CD4-positive, alpha-beta T cell treated with Interleukin-4 for 1 hour (primary cell): ENCODE data around the gene NUP43.
"Not testable (repeated sequence)": the region's sequence is repeated elsewhere in the genome, so short reads cannot be mapped to it uniquely, and the experiment has no call there.

Source experiments
- DNase-seq, 2 donors: peaks; one replicate each; pipeline ENCODE4 v3.0.0-alpha.2; 2020 to 2022

Gene NUP43

DNA sequence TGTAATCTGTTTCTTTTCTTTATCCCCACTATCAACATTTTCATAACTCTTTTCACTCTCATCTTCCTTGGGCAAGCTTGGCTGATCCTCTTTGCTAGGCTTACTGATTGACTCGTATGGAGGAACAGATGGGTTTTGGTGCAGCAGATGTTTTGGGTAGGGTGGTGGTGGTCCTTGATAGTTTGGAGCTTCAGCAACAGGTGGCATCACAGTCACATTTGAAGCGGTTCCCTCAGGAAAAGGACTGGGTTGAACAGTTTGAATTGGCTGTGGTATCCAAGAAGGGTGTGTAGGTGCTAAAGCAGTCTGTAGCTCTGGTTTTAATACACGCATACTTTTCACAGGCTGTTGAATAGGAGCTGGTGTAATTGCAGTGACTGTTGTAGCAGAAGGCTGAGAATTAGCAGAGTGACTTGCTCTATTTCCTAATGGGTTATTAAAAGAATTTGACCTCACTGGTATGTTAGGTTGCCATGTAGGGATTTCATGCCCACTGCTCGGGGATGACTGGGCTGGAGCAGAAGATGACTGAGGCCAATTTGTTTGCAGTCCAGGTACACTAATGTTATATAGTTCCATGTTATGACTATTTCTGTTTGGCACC is 63.0 kb downstream of the NUP43 start:
- DNase-seq, result no peak

DNA sequence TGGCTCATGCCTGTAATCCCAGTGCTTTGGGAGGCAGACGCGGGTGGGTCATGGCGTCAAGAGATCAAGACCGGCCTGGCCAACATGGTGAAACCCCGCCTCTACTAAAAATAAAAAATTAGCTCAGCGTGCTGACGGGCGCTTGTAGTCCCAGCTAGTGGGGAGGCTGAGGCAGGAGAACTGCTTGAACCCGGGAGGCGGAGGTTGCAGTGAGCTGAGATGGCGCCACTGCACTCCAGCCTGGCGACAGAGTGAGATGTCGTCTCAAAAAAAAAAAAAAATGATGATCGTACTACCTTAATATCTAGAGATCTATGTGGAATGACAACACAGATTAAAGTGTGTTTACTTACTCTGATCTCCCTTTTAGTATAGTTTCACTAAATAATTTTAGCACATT is 64.5 kb downstream of the NUP43 start:
- not testable (repeated sequence) for DNase-seq

DNA sequence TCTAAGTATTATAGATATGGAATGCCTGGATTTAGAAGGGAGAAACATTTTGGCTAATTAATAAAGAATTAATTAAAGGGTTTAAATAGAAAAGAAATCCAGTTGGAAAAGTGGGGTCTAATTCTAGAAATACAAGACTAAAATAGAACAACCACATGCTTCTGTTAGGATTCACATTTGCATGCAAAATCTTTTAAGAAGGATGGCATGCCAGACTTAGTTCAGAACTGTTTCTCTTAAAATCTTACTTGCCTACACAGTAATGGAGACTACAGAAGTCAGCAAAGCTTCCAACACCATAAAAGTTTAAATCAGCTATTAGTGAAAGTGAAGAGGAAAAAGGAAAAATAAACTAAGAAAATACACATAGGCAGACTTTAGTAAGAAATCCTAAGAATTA is 65.1 kb downstream of the NUP43 start:
- no peak for DNase-seq

DNA sequence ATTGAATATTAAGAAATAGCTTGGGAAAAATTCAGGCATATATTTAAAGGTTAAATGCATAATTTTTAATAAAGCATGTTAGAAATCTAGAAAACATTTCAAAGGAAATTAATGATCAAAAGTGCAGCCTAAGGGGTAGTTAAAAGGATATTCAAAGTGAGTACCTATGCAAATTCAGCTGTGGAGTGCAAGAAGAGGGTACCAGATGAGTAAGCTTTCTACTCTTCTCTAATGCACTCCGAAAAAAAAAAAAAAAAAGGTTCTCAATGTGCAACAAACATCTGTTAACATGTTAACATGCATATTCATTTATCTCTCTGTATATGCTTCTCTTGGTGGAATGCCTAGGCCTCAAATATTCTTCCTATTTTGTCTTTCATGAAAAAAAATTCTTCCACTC is 65.8 kb downstream of the NUP43 start:
- no peak for DNase-seq
